HEK293 (cell line): ENCODE data around the gene ABCA3.
A peak's percentile ranks its signal among the peaks of the same experiment; 100 is the strongest.

Experiments used
- BCL11A ChIP-seq: fragments of 450-650 bp; formaldehyde crosslinking; IDR thresholded peaks from 2 replicates; pipeline ENCODE4 v1.5.1; 2016; ENCODE audit warnings: low read depth, missing biosample characterization, missing genetic modification characterization
- BCL11B ChIP-seq: fragments of 450-650 bp; formaldehyde crosslinking; IDR thresholded peaks from 2 replicates; pipeline ENCODE4 v1.5.1; 2016; ENCODE audit warnings: low read depth, missing biosample characterization, missing genetic modification characterization
- KLF8 ChIP-seq: fragments of 450-650 bp; formaldehyde crosslinking; IDR thresholded peaks from 2 replicates; pipeline ENCODE4 v1.5.1; 2016; ENCODE audit warnings: missing biosample characterization, missing genetic modification characterization
- MZF1 ChIP-seq: fragments of 450-650 bp; formaldehyde crosslinking; IDR thresholded peaks from 2 replicates; pipeline ENCODE4 v1.5.1; 2017; ENCODE audit warnings: missing biosample characterization, missing genetic modification characterization, borderline replicate concordance
- PRDM1 ChIP-seq: fragments of 450-650 bp; formaldehyde crosslinking; IDR thresholded peaks from 2 replicates; pipeline ENCODE4; 2016; ENCODE audit warnings: missing biosample characterization, missing genetic modification characterization
- SP3 ChIP-seq: fragments of 450-650 bp; formaldehyde crosslinking; IDR thresholded peaks from 2 replicates; pipeline ENCODE4 v1.5.1; 2016; ENCODE audit warnings: missing biosample characterization, missing genetic modification characterization
- SP7 ChIP-seq: fragments of 450-650 bp; formaldehyde crosslinking; IDR thresholded peaks from 2 replicates; pipeline ENCODE4 v1.5.1; 2016; ENCODE audit warnings: missing biosample characterization, missing genetic modification characterization
- TCF7L2 ChIP-seq: IDR thresholded peaks from 2 replicates; pipeline ENCODE4 v1.6.1; 2011; ENCODE audit warnings: low read depth, mild to moderate bottlenecking, inconsistent platforms, low read length, moderate library complexity, borderline replicate concordance
- ZBTB20 ChIP-seq: fragments of 450-650 bp; formaldehyde crosslinking; IDR thresholded peaks from 2 replicates; pipeline ENCODE4 v1.5.1; 2016; ENCODE audit warnings: missing biosample characterization, missing genetic modification characterization
- ZBTB6 ChIP-seq: fragments of 450-650 bp; formaldehyde crosslinking; IDR thresholded peaks from 2 replicates; pipeline ENCODE4 v1.5.1; 2017; ENCODE audit warnings: missing biosample characterization, missing genetic modification characterization
- ZFP37 ChIP-seq: fragments of 450-650 bp; formaldehyde crosslinking; IDR thresholded peaks from 2 replicates; pipeline ENCODE4 v1.5.1; 2016; ENCODE audit warnings: missing biosample characterization, missing genetic modification characterization
- ZFP69B ChIP-seq: fragments of 450-650 bp; formaldehyde crosslinking; IDR thresholded peaks from 2 replicates; pipeline ENCODE4 v1.5.1; 2016; ENCODE audit warnings: missing biosample characterization, missing genetic modification characterization
- ZNF169 ChIP-seq: fragments of 450-650 bp; formaldehyde crosslinking; IDR thresholded peaks from 2 replicates; pipeline ENCODE4 v1.5.1; 2016; ENCODE audit warnings: missing biosample characterization, missing genetic modification characterization
- ZNF175 ChIP-seq: fragments of 450-650 bp; formaldehyde crosslinking; IDR thresholded peaks from 2 replicates; pipeline ENCODE4 v1.5.1; 2016; ENCODE audit warnings: missing biosample characterization, missing genetic modification characterization
- ZNF211 ChIP-seq: fragments of 450-650 bp; formaldehyde crosslinking; IDR thresholded peaks from 2 replicates; pipeline ENCODE4 v1.5.1; 2016; ENCODE audit warnings: low read depth, missing biosample characterization, missing genetic modification characterization
- ZNF221 ChIP-seq: fragments of 450-650 bp; formaldehyde crosslinking; IDR thresholded peaks from 2 replicates; pipeline ENCODE4 v1.5.1; 2017; ENCODE audit warnings: missing biosample characterization, missing genetic modification characterization, borderline replicate concordance
- ZNF280D ChIP-seq: fragments of 450-650 bp; formaldehyde crosslinking; IDR thresholded peaks from 2 replicates; pipeline ENCODE4 v1.5.1; 2016; ENCODE audit warnings: missing biosample characterization, missing genetic modification characterization
- ZNF335 ChIP-seq: fragments of 450-650 bp; formaldehyde crosslinking; conservative IDR thresholded peaks from 2 replicates; pipeline ENCODE4 v1.5.1; 2016; ENCODE audit warnings: missing biosample characterization, missing genetic modification characterization
- ZNF366 ChIP-seq: fragments of 450-650 bp; formaldehyde crosslinking; conservative IDR thresholded peaks from 2 replicates; pipeline ENCODE4 v1.5.1; 2016; ENCODE audit warnings: missing biosample characterization, missing genetic modification characterization
- ZNF416 ChIP-seq: fragments of 450-650 bp; formaldehyde crosslinking; IDR thresholded peaks from 2 replicates; pipeline ENCODE4 v1.5.1; 2016; ENCODE audit warnings: missing biosample characterization, missing genetic modification characterization
- ZNF558 ChIP-seq: fragments of 450-650 bp; formaldehyde crosslinking; IDR thresholded peaks from 2 replicates; pipeline ENCODE4 v1.5.1; 2016; ENCODE audit warnings: missing biosample characterization, missing genetic modification characterization
- ZNF626 ChIP-seq: fragments of 450-650 bp; sonication (Bioruptor Pico); formaldehyde crosslinking; IDR thresholded peaks from 2 replicates; pipeline ENCODE4 v1.5.1; 2018; ENCODE audit warnings: missing biosample characterization, missing genetic modification characterization, inconsistent platforms
- ZNF629 ChIP-seq: fragments of 450-650 bp; formaldehyde crosslinking; IDR thresholded peaks from 2 replicates; pipeline ENCODE4 v1.5.1; 2017; ENCODE audit warnings: missing biosample characterization, missing genetic modification characterization
- ZNF692 ChIP-seq: fragments of 450-650 bp; formaldehyde crosslinking; IDR thresholded peaks from 2 replicates; pipeline ENCODE4 v1.5.1; 2016; ENCODE audit warnings: missing biosample characterization, missing genetic modification characterization
- ZNF747 ChIP-seq: fragments of 450-650 bp; formaldehyde crosslinking; IDR thresholded peaks from 2 replicates; pipeline ENCODE4 v1.5.1; 2016; ENCODE audit warnings: missing biosample characterization, missing genetic modification characterization
- TF ChIP-seq, protein P1 (sequence below): fragments of 450-650 bp; formaldehyde crosslinking; IDR thresholded peaks from 2 replicates; pipeline ENCODE4 v1.5.1; 2016; ENCODE audit warnings: missing biosample characterization, missing genetic modification characterization
- TF ChIP-seq, protein P2 (sequence below): fragments of 450-650 bp; formaldehyde crosslinking; optimal IDR thresholded peaks from 2 replicates; pipeline ENCODE3; 2016; ENCODE audit warnings: missing biosample characterization, mild to moderate bottlenecking, missing genetic modification characterization
- TF ChIP-seq, protein P3 (sequence below): fragments of 450-650 bp; formaldehyde crosslinking; IDR thresholded peaks from 2 replicates; pipeline ENCODE4 v1.5.1; 2017; ENCODE audit warnings: missing biosample characterization, missing genetic modification characterization

ABCA3 gene

GRCh38 chr16:2252806-2253148 lies 87.8 kb downstream of the ABCA3 start (continued):
- TF ChIP-seq ZBTB20 (peak; percentile 17; the same call in 1 of the 2 replicates), ZNF626 (tag by site-specific recombination) (no peak), ZNF629 (tag by site-specific recombination) (no peak; the same call in none of the 2 replicates), ZNF211 (no peak), SP3 (tag by site-specific recombination) (no peak), ZFP69B (tag by site-specific recombination) (no peak), ZBTB6 (tag by site-specific recombination) (no peak), ZNF416 (tag by site-specific recombination) (no peak), ZNF558 (tag by site-specific recombination) (no peak), KLF8 (tag by site-specific recombination) (0 out of 2 replicates have a peak, but pooled peaks have one; percentile 11), ZNF169 (no peak), ZNF692 (tag by site-specific recombination) (no peak; the same call in 1 of the 2 replicates), ZNF747 (tag by site-specific recombination) (no peak), ZFP37 (tag by site-specific recombination) (no peak), ZNF280D (no peak), MZF1 (tag by site-specific recombination) (no peak), ZNF175 (tag by site-specific recombination) (no peak), BCL11B (tag by site-specific recombination) (no peak), ZNF335 (no peak), PRDM1 (tag by site-specific recombination) (peak; percentile 83), ZNF366 (tag by site-specific recombination) (peak; percentile 38; the same call in 1 of the 2 replicates), SP7 (tag by site-specific recombination) (no peak), ZNF221 (tag by site-specific recombination) (no peak), TCF7L2 (no peak), BCL11A (tag by site-specific recombination) (0 out of 2 replicates have a peak, but pooled peaks have one; percentile 53)
- TF ChIP-seq, protein P1, sequence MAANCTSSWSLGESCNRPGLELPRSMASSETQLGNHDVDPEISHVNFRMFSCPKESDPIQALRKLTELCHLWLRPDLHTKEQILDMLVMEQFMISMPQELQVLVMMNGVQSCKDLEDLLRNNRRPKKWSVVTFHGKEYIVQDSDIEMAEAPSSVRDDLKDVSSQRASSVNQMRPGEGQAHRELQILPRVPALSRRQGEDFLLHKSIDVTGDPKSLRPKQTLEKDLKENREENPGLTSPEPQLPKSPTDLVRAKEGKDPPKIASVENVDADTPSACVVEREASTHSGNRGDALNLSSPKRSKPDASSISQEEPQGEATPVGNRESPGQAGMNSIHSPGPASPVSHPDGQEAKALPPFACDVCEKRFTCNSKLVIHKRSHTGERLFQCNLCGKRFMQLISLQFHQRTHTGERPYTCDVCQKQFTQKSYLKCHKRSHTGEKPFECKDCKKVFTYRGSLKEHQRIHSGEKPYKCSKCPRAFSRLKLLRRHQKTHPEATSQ (tag by site-specific recombination), result no peak
- TF ChIP-seq, protein P2, sequence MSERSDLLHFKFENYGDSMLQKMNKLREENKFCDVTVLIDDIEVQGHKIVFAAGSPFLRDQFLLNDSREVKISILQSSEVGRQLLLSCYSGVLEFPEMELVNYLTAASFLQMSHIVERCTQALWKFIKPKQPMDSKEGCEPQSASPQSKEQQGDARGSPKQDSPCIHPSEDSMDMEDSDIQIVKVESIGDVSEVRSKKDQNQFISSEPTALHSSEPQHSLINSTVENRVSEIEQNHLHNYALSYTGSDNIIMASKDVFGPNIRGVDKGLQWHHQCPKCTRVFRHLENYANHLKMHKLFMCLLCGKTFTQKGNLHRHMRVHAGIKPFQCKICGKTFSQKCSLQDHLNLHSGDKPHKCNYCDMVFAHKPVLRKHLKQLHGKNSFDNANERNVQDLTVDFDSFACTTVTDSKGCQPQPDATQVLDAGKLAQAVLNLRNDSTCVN, result no peak
- TF ChIP-seq, protein P3, sequence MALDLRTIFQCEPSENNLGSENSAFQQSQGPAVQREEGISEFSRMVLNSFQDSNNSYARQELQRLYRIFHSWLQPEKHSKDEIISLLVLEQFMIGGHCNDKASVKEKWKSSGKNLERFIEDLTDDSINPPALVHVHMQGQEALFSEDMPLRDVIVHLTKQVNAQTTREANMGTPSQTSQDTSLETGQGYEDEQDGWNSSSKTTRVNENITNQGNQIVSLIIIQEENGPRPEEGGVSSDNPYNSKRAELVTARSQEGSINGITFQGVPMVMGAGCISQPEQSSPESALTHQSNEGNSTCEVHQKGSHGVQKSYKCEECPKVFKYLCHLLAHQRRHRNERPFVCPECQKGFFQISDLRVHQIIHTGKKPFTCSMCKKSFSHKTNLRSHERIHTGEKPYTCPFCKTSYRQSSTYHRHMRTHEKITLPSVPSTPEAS, result no peak
